HepG2 (cell line): ENCODE results near the gene PFDN5.

ENCODE experiments used
- CCDC6 ChIP-seq: sonication (generic); formaldehyde crosslinking; IDR thresholded peaks from 2 replicates; pipeline ENCODE4 v1.8.1; 2022; ENCODE audit warnings: mild to moderate bottlenecking, missing genetic modification reagents, moderate library complexity
- CTCF ChIP-seq: sonication (generic); formaldehyde crosslinking; IDR thresholded peaks from 2 replicates; pipeline ENCODE4 v1.5.0; 2020; ENCODE audit warnings: mild to moderate bottlenecking, missing genetic modification reagents, moderate library complexity
- FOXK1 ChIP-seq: sonication (generic); formaldehyde crosslinking; IDR thresholded peaks from 2 replicates; pipeline ENCODE4 v1.4.0; 2020; ENCODE audit warnings: low read depth, missing genetic modification reagents, borderline replicate concordance
- FOXO4 ChIP-seq: sonication (generic); formaldehyde crosslinking; conservative IDR thresholded peaks from 2 replicates; pipeline ENCODE4 v1.8.1; 2023; ENCODE audit warnings: missing genetic modification reagents
- JARID2 ChIP-seq: sonication (generic); formaldehyde crosslinking; IDR thresholded peaks from 2 replicates; pipeline ENCODE4 v1.8.1; 2023; ENCODE audit warnings: missing genetic modification reagents, inconsistent platforms; ENCODE audit not compliant: insufficient replicate concordance
- NCOA1 ChIP-seq: sonication (generic); formaldehyde crosslinking; IDR thresholded peaks from 2 replicates; pipeline ENCODE4 v1.9.0; 2021; ENCODE audit warnings: missing genetic modification reagents
- RELA ChIP-seq: sonication (generic); formaldehyde crosslinking; IDR thresholded peaks from 2 replicates; pipeline ENCODE4 v1.4.0; 2020; ENCODE audit warnings: missing genetic modification reagents
- RXRA ChIP-seq: sonication (generic); formaldehyde crosslinking; IDR thresholded peaks from 2 replicates; pipeline ENCODE4 v1.5.1; 2020; ENCODE audit warnings: missing genetic modification reagents
- ZBTB49 ChIP-seq: sonication (generic); formaldehyde crosslinking; IDR thresholded peaks from 2 replicates; pipeline ENCODE4 v1.4.0; 2020; ENCODE audit warnings: missing genetic modification reagents, borderline replicate concordance
- ZIK1 ChIP-seq: sonication (generic); formaldehyde crosslinking; IDR thresholded peaks from 2 replicates; pipeline ENCODE4 v1.5.0; 2020; ENCODE audit warnings: mild to moderate bottlenecking, low read depth, missing genetic modification reagents, borderline replicate concordance
- ZNF572 ChIP-seq: sonication (generic); formaldehyde crosslinking; IDR thresholded peaks from 2 replicates; pipeline ENCODE4 v1.5.1; 2020; ENCODE audit warnings: mild to moderate bottlenecking, missing genetic modification reagents

- TF ChIP-seq CTCF (CRISPR knock-in tag) (no peak), ZIK1 (CRISPR knock-in tag) (no peak), RELA (CRISPR knock-in tag) (no peak), ZBTB49 (no peak), FOXK1 (CRISPR knock-in tag) (no peak), FOXO4 (CRISPR knock-in tag) (no peak), CCDC6 (no peak), ZNF572 (CRISPR knock-in tag) (no peak), NCOA1 (CRISPR knock-in tag) (no peak), RXRA (CRISPR knock-in tag) (no peak), JARID2 (no peak)
Measured at GRCh38 chr12:53326460-53327185, 31.3 kb downstream of the PFDN5 start.
